Cardiac fibroblast (primary cell): ENCODE measurements around the gene UST.
"Not testable (repeated sequence)": the region's sequence is repeated elsewhere in the genome, so short reads cannot be mapped to it uniquely, and the experiment has no call there.

Source experiments
- DNase-seq, 2 donors: peaks; one replicate each; pipeline versions ENCODE4 v3.0.0 to v3.0.0-alpha.2; 2010; ENCODE audit warnings: low read depth in 2 of 2
- H3K4me3 ChIP-seq, 2 donors: replicated peaks in 1 of 2; 1 replicate in 1 of 2; 2 replicates in 1 of 2; pipeline ENCODE4 v1.5.1; 2011; ENCODE audit warnings: low read depth in 2 of 2, low read length in 2 of 2, mild to moderate bottlenecking in 2 of 2, moderate library complexity in 1 of 2
- CTCF ChIP-seq: IDR thresholded peaks from one replicate; pipeline ENCODE4 v1.5.1; 2011; ENCODE audit warnings: low read depth, mild to moderate bottlenecking, low read length, inconsistent platforms

The UST gene

GRCh38 chr6:148852688-148853087 lies 105.9 kb downstream of the UST start:
- no peak overlapping the region for H3K4me3 ChIP-seq
- TF ChIP-seq CTCF: no peak
- DNase-seq: no peak

- not testable (repeated sequence) for H3K4me3 ChIP-seq, DNase-seq
These were observed 106.3 kb downstream of the UST start for GRCh38 chr6:148853113-148853512.

- peak; percentile 29 to 46 for DNase-seq
- H3K4me3 ChIP-seq: no peak overlapping the region
- no peak for TF ChIP-seq CTCF
These were observed 107.3 kb downstream of the UST start for GRCh38 chr6:148854096-148854495.

- no peak for TF ChIP-seq CTCF
- no peak for DNase-seq
- no peak overlapping the region for H3K4me3 ChIP-seq
These were observed 108.2 kb downstream of the UST start for GRCh38 chr6:148854992-148855391.

GRCh38 chr6:148855744-148856143 lies 108.9 kb downstream of the UST start:
- no peak for DNase-seq
- TF ChIP-seq CTCF: no peak

GRCh38 chr6:148857798-148858390 lies 111.1 kb downstream of the UST start:
- DNase-seq: peak in 1 of 2 donors; percentile 70
- no peak overlapping the region for H3K4me3 ChIP-seq
- no peak for TF ChIP-seq CTCF

More at GRCh38 chr6:148855744-148856143, 108.9 kb downstream of the UST start:
- H3K4me3 ChIP-seq: no peak overlapping the region

GRCh38 chr6:148864132-148864531 lies 117.3 kb downstream of the UST start:
- not testable (repeated sequence) for DNase-seq, H3K4me3 ChIP-seq

GRCh38 chr6:148864941-148865340 lies 118.1 kb downstream of the UST start:
- no peak overlapping the region for H3K4me3 ChIP-seq
- no peak for DNase-seq
- TF ChIP-seq CTCF: no peak
